ENCODE measurements around the gene C2CD4C.

DNA sequence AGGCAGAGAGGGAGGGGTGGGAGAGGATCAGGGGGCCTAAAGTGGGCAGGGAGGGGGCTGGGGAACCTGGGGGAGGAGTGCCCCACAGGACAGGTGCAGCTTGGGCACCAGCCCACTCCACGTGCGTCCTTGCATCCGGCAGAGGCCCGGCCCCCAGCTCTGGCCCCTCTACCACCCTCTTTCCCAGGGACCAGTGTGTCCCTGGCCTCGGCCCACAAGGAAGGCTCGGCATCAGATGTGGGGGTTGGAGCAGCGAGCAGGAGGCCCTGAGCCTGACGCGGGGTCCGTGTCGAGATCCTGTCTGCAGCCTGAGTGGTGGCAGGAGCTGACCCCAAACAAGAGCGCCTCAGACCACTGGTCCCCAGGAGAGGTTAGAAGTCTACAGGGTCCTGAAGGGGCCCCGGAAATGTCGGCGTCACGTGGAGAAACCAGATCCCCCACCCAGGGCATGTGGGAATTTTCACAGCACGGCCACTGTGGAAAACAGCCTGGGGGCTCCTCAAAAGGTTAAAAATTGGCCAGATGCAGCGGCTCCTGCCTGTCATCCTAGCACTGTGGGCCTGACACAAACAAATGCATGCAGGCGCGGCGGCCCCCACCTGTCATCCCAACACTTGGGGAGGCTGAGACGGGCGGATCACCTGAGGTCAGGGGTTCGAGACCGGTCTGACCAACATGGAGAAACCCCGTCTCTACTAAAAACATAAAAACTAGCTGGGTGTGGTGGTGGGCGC is 30.4 kb upstream of the C2CD4C start:
- TF ChIP-seq, protein P1, sequence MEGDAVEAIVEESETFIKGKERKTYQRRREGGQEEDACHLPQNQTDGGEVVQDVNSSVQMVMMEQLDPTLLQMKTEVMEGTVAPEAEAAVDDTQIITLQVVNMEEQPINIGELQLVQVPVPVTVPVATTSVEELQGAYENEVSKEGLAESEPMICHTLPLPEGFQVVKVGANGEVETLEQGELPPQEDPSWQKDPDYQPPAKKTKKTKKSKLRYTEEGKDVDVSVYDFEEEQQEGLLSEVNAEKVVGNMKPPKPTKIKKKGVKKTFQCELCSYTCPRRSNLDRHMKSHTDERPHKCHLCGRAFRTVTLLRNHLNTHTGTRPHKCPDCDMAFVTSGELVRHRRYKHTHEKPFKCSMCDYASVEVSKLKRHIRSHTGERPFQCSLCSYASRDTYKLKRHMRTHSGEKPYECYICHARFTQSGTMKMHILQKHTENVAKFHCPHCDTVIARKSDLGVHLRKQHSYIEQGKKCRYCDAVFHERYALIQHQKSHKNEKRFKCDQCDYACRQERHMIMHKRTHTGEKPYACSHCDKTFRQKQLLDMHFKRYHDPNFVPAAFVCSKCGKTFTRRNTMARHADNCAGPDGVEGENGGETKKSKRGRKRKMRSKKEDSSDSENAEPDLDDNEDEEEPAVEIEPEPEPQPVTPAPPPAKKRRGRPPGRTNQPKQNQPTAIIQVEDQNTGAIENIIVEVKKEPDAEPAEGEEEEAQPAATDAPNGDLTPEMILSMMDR (IDR thresholded peaks at IDR 0.05), result no peak
- TF ChIP-seq POLR2AphosphoS5 (IDR thresholded peaks at IDR 0.05) (no peak), POLR2A (IDR thresholded peaks at IDR 0.05) (no peak)
